ENCODE measurements around the gene OR10S1.

DNA sequence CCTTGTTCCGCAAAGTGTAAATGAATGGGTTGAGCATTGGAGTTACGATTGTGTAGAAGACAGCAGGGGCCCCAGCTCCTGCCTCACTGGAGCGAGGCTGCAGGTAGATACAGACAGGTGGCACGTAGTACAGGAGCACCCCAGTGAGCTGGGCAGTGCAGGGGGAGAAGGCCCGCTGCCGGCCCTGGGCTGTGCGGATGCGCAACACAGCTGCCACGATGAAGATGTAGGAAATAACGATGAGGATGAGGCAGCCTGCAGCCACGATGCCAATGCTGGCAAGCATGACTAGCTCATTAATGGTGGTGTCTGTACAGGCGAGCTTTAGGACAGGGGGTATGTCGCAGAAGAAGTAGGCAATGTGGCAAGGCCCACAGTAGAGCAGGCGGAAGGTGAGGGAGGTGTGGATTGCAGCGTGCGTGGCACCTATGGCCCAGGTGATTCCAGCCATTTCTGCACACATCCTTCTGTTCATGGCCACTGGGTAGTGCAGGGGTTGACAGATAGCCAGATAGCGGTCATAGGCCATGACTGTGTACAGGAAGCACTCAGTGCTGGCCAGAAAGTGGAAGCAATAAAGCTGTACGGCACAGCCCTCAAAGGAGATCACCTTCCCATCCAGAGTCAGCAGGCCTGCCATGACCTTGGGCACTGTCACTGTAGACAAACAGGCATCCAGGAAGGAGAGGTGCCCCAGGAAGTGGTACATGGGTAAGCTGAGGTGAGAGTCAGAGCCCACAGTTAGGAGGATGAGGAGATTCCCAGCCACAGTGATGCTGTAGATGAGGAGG, 616 bp downstream of the OR10S1 start:
- no peak for TF ChIP-seq EP300 (IDR thresholded peaks at IDR 0.05; ENCODE audit: borderline replicate concordance in 1 of 2, low read depth in 2 of 2, low read length in 2 of 2)
- TF ChIP-seq, protein P1, sequence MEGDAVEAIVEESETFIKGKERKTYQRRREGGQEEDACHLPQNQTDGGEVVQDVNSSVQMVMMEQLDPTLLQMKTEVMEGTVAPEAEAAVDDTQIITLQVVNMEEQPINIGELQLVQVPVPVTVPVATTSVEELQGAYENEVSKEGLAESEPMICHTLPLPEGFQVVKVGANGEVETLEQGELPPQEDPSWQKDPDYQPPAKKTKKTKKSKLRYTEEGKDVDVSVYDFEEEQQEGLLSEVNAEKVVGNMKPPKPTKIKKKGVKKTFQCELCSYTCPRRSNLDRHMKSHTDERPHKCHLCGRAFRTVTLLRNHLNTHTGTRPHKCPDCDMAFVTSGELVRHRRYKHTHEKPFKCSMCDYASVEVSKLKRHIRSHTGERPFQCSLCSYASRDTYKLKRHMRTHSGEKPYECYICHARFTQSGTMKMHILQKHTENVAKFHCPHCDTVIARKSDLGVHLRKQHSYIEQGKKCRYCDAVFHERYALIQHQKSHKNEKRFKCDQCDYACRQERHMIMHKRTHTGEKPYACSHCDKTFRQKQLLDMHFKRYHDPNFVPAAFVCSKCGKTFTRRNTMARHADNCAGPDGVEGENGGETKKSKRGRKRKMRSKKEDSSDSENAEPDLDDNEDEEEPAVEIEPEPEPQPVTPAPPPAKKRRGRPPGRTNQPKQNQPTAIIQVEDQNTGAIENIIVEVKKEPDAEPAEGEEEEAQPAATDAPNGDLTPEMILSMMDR (IDR thresholded peaks at IDR 0.05; ENCODE audit: control extremely low read depth in 1 of 3, insufficient read depth in 1 of 3, low read depth in 1 of 3, low read length in 3 of 3) = no peak
- no peak for TF ChIP-seq CREB1 (IDR thresholded peaks at IDR 0.05)
- TF ChIP-seq POLR2A (IDR thresholded peaks at IDR 0.05; ENCODE audit: control extremely low read depth in 1 of 2, low read depth in 2 of 2, low read length in 2 of 2) = no peak
- no peak for TF ChIP-seq USF2 (IDR thresholded peaks at IDR 0.05; ENCODE audit: low read length)
- no peak for TF ChIP-seq CHD2 (IDR thresholded peaks at IDR 0.05; ENCODE audit: low read length)
- TF ChIP-seq TCF12 (IDR thresholded peaks at IDR 0.05; ENCODE audit: low read depth, low read length) = no peak
- no peak for TF ChIP-seq RNF2 (IDR thresholded peaks at IDR 0.05; ENCODE audit: borderline replicate concordance, low read depth, low read length, missing control alignments, poor library complexity, severe bottlenecking)
- TF ChIP-seq CEBPB (IDR thresholded peaks at IDR 0.05; ENCODE audit: low read depth, low read length) = no peak

Measured in H1 (cell line).